HG03103 (cell line): Measurements from ENCODE around the gene SCN4B.

Experiments used
- ATAC-seq: cut with Tn5 transposase; IDR thresholded peaks from one replicate; pipeline ENCODE4 v1.9.1; 2021; ENCODE audit warnings: low read depth; ENCODE audit not compliant: unreplicated experiment

The SCN4B gene

DNA sequence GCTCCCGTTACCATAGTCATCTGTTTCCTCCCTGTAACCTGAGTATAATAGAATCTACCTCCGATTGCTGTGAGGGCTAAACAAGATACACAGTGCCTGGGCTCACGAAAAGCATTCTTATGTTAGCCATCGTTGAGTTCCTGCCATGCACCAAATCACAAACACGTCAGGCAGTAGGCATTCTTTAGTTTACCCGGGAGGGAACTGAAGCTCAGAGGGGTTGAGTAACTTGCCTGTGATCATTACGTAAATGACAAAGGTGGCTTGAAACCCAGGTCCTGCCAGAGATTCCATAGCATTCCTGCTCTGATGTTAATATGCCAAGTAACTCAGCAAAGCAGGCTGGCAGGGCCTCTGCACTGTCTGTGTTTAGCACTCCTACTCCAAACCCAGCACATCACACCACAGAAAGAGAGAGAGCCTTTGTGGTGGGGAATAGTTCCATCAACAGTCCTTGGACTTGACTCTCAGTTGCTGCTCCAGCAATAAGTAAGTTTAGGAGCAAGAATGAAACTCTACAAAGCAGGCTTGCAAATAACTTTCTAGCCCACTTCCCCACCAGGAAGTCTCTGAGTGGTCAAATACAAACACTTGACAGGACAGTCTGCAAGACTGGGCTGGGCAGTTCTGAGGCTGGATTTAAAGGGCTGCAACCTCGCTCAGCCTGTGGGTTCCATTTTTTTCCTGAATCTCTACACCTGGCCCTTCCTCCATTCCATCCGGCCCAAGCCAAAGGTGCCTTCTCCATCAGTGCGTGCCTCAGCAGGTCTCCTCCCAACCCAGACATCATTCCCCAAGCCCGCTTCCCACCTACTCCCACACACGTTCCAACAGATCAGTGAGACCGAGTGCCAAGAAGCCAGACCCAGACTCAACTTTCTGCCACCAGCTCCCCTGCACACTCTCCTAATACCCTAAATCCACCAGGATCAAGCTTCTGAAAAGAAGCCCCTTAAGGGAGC lies 22.7 kb upstream of the SCN4B start:
- no peak for ATAC-seq

DNA sequence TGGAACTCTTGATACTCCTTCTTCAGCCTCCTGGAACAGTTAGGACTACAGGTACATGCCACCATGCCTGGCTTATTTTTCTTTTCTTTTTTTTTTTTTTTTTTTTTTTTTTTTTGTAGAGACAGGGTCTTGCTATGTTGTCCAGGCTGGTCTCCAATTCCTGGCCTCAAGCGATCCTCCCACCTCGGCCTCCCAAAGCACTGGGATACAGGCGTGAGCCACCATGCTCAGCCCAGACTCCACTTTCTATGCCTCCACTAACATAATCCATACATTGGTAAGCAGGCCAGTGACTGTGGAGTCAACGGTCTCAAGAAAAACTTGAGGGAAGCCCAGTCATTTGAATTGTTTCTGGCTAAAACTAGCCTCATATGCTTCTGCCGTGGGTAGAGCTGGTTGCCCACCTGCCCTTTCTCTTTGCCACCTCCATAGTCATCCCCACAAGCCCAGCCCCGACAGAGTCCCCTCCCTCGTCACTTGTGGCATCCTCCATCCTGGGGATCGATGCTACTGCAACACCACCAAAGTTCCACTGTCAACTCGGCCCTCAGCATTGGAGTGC lies 21.5 kb upstream of the SCN4B start:
- no peak for ATAC-seq

DNA sequence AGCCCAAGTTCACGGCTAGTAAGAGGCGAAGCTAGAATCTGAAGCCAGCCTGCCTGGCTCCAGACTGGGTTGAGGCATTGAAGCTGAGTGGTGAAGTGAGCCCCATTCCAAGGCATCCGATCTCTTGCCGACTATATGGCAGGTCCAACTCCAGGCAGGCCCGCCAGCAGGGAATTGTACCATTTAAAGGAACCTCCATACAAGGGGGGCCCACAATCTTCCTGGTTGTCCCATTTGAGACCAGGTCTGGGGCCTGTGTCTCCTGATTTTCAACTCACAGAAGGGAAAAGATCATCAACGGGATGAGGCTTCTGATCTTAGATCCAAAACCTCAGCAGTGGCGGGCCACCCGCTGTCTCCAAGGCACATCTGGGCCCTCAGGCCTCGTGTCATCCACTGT lies 19.7 kb upstream of the SCN4B start:
- no peak for ATAC-seq

DNA sequence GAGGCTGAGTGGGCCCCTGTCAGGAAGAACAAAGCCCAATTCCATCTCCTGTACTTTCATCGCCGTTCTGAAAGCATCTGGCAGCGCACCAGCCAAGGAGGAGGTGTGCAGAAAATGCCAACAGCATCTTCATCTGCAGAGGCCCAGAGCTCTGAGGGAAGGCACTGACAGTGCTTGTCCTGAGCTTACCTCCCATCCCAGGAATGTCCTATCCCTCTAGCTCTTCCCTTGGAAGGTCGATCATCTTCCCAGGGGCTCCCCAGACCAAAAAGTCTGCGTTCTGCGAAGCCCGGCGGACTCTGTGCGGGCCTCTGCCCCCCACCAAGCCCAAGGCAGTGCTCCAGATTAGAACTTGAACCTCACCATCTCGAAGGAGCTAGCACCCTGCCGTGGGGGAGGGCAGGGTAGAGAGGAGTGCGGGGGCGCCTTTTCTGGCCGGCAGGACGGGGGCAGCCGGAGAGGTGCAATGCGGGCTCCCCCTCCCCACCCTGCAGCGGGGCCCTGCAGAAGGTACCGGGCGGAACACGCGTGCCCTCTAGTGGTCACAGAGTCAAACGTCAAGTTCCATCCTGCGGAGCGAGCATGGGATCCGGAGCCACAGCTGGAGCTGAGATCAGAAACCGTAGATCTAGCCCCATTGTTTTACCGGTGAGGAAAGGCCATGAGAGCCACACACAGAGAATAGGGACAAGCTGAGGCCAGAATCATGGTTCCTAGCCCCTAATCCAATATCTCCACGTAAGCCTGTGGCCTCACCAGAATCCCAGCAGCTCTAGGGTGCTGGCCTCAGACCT lies 18.8 kb upstream of the SCN4B start:
- ATAC-seq, result no peak

DNA sequence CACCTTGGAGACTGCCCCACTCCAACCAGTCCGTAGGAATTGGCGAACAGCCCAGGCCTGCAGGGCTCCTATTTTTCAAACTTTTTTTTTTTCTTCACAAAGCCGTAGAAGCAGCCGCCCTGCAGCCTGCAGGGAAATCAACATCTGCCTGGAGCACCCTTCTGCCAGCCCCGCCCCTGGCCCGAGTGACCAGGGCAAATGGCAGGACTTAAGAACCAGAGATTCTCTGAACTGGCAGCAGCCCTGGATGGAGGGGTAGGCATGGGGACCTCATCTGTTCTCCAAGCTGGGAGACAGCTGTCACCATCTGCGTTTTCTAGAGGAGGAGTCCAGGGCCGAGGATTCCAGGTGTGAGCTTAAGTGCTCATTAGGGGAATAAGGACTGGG lies 18.3 kb upstream of the SCN4B start:
- no peak for ATAC-seq

DNA sequence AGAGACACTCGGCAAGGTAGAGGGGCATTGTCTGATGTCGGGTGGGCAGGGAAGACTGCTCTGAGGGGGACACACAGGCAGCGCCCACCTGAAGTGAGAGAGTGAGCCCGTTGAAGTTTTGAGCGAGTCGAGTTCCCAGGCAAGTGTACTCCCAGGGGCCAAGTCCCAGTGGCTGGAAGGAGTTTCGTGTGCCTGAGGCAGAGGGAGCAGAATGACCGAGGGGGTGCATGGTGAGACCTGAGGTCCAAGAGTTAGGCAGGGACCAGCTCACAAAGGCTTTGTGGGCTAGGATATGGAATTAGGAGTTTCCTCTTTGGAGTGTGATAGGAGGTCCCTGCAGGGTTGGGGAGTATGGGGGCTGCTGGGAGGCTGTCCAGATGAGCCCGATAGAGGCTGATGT lies 17.6 kb upstream of the SCN4B start:
- ATAC-seq, result no peak

DNA sequence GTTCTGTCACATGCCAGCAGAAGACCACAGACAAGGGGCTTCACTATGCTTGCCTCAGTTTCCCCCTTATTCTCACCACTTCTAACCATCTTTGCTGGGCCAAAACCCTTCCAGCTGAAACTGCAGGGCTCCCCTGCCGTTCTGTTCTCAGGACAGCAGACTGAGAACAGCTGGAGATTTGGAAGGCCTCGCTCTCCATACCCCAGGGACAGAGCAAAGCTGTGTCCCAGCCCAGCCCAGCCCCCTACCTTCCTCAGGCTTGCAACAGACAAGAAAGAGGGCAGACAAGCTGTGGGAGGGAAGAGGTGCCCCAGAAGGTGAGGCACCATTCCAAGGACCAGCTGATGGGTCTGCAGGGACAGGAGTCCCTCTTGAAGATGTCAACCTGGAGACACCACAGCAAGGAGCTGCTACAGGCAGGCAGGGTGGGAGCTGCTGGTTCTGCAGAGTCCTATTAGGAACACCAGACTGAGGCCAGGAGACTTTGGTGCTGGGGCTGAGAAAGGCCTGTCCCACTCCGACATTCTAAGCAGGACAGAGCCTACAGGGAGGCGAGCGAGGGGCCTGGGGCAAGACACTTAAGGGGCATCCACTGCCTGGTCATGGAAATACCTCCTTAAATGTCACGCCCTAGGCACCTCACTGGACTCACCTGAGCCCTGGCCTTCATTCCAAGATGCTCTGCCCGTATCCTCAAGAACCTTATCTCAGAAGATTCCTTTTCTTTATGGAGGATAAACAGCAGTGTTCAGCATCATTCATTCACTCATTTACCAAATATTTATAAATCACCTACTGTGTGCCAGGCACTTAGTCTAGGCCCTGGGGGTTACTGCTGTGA lies 16.9 kb upstream of the SCN4B start:
- ATAC-seq, result no peak

DNA sequence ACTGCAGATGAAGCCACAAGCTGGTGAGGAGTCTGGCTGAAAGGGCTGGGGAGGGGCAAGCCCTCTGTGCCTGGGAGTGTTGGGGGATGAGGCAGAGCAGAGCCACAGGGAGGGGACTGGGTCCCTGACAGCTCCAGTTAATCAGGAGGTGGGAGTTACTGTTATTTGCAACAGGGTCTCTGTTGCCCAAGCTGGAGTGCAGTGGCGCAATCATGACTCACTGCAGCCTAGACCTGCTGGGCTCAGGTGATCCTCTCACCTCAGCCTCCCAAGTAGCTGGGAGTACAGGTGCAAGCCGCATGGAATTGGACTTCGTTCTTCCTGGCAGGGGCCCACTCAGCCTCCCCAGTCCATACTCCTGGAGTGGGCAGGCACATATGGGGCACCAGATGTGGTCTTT lies 16.1 kb upstream of the SCN4B start:
- no peak for ATAC-seq

DNA sequence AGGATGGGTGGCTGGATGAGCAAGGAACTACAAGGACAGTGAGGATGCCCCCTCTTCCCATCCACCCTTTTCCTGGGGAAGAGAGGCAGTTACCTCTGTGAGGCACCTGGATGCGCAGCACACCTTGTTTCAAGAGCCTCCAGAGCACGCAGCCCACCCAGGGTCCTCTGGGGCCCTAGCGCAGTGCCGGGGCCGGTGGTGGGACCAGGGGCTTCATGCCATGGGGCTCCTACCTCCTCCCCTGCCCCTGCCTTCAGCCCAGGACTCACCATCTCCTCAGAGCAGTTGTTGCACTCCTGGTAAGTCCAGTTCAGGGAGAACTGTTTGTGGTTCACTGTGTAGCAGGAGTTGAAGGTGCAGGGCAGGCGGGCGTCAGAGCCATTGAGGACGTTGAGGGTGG lies 15.7 kb upstream of the SCN4B start:
- no peak for ATAC-seq

DNA sequence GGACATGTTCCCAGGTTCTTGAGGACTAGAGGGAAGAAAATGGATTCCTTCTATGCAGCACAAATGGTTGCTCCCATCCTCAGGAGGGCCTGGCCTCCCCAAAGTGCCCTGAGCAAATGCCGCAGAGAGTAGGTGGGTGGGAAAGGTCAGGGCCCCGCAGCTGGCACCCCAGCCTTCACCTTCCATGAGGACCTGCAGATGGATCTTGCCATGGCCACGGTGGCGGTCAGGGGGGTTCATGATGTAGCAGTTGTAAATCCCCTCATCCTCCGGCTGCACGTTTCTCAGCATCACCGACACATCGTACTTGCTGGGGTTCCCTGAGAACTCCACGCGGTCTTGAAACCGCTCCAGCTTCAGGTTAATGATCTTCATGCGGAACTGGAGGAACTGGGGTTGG lies 15.3 kb upstream of the SCN4B start:
- no peak for ATAC-seq

DNA sequence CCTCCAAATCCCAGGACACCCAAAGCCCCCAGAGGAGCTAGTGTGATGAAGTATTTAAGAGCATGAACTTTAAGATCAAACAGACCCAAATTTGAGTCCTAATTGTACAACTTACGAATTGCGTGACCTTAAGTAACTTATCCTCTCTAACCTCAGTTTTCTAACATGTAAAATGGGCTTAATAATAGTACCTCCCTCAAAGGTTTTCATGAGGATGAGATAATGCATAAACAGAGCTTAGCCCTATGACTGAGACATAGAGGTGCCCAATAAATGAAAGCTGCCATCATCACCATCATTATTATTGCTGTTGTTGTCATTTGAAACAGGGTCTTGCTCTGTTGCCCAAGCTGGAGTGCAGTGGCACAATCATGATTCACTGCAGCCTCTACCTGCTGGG lies 14.6 kb upstream of the SCN4B start:
- ATAC-seq, result no peak

DNA sequence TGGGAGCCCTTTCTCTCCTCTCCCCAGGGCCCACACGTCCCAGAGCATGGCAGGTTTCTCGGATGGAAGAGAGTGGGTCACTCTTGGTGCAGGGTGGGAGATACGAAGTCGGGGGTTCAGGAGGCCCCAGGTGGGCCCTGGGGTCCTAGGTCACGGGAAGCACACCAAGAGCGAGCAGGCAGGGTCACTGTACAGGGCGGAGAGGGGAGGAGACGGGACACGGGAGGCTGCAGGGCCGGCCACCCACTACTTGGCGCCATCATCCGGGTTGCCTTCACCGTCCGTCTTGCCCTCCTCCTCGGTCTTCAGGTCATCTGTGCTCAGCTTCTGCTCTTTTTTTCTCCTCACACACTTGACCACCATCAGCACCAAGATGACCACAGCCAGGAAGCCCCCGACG lies 14.0 kb upstream of the SCN4B start:
- ATAC-seq, result no peak

DNA sequence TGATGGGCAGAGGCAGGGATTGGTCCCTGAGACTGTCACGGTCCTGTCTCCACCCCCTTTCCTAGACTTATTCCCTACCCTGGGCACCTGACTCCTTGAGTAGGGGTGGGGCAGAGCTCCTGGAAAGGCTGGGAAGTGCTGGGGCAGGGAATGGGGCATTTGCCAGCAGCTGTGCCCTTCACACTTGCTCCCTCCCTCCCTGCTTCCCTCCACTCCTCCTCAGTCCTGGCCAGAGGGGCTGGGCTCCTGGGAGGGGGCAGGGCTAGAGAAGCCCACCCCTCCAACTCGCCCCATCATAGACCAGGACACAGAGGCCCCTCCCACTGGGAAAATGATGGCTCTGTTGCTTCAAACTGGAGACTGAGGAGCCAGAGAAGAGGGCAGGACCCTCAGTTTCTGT lies 12.3 kb upstream of the SCN4B start:
- ATAC-seq, result no peak

DNA sequence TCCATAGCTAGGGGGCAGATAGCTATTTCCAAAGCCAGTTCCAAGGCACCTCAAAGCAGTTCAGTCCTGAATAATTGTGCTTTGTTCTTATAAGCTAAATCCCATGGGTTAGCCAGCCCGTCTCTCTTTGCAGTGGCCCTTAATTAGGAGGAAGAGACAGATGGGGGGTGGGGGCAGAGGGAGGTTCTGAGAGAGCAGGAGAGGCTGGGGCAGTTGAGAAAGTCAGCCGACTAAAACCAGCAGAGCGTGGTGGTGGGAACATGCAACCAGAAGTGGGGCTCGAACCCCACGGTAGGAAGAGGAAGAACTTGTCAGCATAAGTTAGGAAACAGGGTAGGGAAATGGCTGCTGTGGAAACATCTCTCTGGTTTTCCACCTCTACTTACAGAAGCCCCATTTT lies 10.9 kb upstream of the SCN4B start:
- no peak for ATAC-seq

DNA sequence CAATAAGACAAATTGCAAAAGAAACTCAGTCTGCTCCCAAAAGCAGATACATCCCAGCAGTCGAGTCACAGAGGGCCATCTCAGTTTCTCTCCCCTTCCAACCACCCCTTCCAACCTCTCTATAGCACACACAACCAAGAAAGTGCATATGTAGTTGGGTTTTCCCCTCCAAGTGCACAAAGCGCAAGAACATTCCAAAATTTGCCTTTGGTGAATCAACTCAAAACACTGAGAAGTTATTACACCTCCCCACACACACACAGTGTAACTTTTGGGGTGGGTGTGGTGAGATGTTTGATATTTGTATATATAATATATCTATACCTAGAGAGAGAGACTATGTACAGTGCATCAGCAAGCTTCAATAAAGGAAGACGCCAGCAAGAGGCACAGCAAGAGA lies 10.2 kb upstream of the SCN4B start:
- ATAC-seq, result no peak

DNA sequence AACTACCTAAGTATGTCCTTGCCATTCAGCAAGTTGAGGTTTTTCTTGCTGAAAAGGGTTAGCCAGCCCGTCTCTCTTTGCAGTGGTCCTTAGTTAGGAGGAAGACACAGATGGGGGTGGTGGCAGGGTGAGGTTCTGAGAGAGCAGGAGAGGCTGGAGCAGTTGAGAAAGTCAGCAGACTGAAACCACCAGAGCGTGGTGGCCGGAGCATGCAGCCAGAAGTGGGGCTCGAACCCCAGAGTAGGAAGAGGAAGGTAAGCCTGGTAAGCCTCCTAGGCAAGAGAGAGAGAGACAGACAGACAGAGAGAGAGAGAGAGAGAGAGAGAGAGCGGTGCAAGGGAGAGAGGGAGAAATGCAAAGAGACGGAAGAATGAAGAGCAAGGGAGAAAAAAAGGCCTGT lies 9.2 kb upstream of the SCN4B start:
- ATAC-seq, result no peak

DNA sequence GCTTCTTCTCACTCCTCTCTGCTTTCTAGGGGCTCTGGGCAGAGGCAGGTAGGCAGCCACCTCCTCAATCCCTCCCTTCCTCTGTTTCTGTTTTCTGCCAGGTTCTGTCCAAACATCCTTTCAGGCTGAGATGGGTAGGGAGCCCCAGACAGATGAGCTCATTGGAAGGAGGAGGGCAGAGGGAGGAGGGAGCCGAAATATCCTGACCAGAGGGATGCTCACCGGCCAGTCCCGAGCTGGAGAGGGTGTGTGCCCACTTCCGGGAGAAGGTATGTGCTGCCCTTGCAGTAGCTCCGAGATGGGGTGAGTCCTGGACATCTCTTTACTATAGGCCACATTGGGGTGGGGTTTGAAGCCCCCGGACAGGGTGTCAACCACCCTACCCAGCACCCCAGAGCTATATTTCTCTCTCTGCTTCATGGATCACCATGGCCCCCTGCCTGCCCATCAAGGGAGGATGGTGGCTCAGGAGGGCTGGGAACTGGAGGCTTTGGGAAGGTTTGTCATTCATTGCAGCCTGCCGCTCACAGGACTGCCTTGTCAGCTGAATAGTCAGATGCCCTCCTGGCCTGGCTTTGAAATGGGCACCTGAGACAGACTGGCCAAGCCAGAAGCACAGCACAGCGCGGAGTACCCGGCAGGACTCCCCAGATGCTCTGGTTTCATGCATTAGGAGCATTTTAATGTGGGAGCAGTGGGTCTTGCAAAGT lies 4.7 kb upstream of the SCN4B start:
- no peak for ATAC-seq

DNA sequence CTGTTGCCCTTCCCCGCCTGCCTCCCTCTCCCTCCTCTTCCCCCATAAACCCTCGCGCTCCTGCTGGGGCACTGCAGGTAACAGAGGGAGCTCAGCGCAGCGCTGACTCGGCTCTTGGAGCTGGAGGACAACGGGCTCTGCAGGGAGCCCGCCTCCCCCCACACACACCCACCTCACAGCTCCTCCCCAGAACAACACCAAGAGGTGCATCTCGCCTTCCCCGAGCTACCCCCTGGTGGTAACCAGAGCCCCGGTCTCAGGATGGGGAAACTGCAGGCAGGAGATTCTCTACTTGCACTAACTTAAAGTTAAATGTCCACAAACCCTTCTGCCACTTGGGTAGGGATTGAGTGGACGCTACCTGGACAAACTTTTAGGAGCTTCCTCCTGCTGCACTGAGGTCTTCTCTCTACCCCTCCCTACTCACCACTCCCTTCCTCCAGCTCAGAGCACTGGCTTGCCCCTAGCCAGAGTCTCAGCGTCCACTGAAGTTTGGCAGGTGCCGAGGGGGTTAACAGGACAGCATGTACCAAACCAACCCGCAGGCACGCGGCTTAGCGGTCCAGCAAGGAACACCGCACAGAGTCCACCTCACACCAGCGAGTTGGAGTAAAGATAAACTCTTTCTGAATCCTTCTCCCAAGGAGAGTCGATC lies 4.0 kb upstream of the SCN4B start:
- ATAC-seq, result no peak

DNA sequence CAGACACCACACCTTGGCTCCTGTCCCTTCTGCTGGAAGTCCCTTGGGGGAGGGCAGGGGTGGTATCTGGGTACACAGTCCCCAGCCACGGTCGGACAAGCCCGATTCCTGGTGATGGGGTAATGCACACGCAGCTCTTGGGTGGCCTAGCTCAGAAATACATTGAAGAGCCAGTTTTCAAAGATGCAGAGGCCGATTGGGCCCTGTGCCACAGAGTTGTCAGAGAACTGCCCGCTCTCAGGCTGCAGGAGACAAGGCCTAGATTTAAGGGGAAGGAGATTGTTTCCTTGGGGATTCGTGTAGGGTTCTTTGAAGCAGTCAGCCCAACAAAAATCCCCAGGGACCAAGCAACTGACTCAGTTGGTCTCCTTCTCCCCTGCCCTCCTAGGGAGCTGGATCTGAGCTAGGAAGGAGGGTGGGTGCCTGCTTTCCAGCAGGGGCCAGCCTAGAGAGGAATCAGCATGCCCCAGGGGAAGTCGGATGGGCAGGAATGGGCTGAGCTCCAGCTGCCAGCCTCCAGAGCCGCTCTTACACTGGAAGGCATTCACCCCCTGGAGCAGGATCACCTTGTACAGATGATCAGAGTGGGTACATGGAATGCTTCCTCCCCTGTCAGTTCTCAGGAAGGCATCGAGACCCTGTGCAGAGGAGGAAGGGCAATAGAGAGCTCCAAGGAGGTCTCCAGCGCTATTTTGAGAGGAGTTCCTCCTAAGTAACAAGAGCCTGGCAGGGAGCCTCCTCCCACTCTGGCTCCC lies 3.3 kb upstream of the SCN4B start:
- no peak for ATAC-seq
